HG03159 (cell line): ENCODE measurements around the gene FLOT2.
"Not testable (repeated sequence)": the region's sequence is repeated elsewhere in the genome, so short reads cannot be mapped to it uniquely, and the experiment has no call there.

ENCODE experiments used
- ATAC-seq: cut with Tn5 transposase; IDR thresholded peaks from one replicate; pipeline ENCODE4 v1.9.1; 2021; ENCODE audit warnings: mild to moderate bottlenecking, moderate library complexity; ENCODE audit not compliant: unreplicated experiment

FLOT2 gene

GRCh38 chr17:28896884-28897768 lies at the start of gene FLOT2:
FLOT2 (minus strand) TSS chr17:28897733; CDS start chr17:28897574, 159 bp downstream.
- no peak for ATAC-seq

- ATAC-seq, result no peak
Measured at GRCh38 chr17:28946239-28946638, 48.7 kb upstream of the FLOT2 start.

DNA sequence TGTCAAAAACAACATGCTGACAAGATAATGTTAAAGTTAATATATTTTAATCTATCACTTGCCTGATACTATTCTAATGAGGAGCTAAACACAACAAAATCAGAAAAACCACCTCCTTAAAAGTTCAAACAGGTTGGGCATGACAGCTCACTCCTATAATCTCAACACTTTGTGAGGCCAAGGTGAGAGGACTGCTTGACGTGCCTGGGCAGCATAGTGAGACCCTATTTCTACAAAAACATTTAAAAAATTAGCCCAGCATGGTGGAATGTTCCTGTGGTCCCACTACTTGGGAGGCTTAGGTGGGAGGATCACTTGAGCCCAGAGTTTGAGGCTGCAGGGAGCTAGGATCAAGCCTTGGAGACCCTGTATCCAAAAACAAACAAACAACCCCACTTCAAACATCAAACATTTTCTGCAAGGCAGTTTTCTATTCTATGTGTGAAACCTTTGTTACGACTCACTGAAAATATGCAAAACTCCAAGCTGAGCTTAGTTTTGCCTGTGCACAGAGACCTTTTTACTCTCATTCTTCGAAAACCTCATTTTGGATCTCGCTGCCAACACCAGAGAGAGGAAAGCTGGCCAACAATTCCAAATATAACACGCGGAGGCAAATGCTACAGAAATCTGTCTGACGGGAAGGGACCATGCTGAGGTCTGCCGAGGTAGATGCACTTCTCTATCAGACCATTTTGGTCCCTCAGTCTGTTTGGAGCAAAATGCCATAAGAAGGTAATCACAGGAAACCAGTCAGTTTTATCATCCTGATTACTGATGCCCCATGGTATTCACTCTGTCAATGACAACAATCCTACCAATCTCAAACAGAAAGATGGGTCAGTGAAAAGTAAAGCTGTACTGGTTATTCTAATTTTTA lies 47.6 kb upstream of the FLOT2 start:
- no peak for ATAC-seq

GRCh38 chr17:28944343-28944742 lies 46.8 kb upstream of the FLOT2 start:
- no peak for ATAC-seq

- no peak for ATAC-seq
Measured at GRCh38 chr17:28942925-28943324, 45.4 kb upstream of the FLOT2 start.

DNA sequence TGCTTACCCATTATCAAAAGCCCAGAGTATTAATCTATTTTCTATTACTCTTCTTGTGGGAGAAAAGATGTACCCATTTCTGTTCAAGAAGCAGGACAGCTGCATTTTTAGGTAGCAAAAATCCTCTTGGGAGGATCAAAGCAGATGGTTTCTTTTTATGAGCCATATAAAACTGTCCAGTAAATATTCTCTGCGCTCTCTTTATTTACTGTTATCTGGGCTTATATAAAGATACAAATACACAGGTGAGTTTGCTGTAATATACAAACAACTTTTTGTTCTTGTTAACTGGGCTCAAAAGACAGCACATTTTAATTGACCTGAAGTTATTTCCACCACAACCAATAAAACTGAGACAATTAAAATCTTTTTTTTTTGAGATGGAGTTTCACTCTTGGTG lies 43.7 kb upstream of the FLOT2 start:
- ATAC-seq, result no peak

DNA sequence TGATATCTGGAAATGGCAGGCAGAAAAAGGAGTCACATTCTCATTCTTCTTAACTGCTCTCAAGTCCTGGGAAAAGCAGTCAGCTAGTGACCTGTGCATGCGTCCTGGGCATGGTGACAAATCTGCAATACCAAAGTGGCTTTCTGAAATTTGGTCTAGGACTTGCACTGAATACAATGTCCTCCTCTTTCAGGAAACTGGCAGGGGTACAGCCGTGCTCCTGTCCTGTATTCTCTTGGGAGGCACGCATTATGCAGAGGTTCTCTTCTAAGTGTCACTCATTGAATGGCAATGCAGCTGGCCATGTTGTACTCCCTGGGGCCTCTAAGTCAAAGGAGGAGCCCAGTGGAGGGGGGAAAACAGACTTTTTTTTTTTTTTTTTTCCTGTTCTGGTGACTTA lies 43.1 kb upstream of the FLOT2 start:
- no peak for ATAC-seq

GRCh38 chr17:28940142-28940541 lies 42.6 kb upstream of the FLOT2 start:
- no peak for ATAC-seq

DNA sequence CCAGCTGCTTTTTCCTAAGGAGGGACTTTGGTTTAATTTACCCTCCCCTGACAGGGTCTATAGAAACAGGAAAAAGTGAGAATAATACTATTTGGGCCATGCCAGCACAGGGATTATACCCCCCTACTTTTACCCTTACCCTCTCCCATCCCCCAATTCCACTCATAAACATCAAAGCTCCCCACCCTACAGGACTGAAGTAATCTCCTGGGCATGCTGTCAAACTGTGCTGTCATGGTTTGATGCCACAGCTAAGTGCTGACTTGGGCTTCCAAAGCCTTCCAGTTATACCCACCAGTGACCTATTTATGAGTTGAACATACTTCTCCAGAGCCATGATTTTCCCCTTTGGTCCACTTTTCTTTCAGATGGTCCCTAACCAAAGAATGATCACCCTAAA lies 41.0 kb upstream of the FLOT2 start:
- no peak for ATAC-seq

- no peak for ATAC-seq
Measured at GRCh38 chr17:28937044-28937729, 39.7 kb upstream of the FLOT2 start.

DNA sequence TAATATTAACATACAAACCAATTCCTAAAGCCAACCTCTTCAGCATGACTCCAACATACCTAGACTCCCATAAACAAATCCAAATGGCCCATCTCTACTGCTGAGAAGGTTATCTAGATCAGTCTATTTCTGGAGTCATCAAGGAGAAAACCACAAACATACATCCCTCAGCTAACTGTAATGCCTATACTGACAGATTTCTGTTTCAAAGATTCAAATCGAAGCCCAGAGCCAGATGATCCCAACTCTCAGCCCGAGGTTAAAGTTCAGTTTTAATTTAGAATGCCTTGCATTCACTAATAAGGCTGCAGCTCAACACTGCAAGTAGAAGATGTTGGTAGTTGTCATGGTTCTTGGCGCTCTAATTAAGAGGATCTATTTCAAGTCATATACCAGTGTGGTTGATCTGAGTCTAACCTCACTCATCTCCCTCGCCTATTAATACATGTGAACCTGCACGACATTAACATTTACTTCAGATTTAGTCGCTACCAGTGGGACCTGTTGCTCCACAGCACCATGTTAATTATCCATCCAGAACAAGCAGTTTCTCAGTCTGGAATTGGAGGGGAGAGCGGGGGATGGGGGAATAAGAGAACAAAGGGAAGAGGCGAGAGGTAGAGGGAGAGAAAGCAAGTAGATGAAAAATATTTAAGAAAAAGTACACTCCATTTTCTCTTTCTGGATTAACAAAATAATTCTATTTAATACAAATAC lies 38.4 kb upstream of the FLOT2 start:
- ATAC-seq, result no peak

DNA sequence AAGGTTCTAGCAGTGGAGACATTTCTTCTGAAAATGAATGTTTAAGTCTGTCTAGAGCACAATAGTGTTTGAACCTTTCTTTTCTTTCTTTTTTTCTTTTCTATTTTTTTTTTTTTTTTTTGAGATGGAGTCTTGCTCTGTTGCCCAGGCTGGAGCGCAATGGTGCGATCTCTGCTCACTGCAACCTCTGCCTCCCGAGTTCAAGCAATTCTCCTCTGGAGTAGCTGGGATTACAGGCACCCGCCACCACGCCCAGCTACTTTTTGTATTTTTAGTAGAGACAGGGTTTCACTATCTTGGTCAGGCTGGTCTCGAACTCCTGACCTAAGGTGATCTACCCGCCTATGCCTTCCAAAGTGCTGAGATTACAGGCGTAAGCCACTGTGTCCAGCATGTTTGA lies 37.0 kb upstream of the FLOT2 start:
- ATAC-seq, result not testable (repeated sequence)

GRCh38 chr17:28929787-28930186 lies 32.3 kb upstream of the FLOT2 start:
- no peak for ATAC-seq

DNA sequence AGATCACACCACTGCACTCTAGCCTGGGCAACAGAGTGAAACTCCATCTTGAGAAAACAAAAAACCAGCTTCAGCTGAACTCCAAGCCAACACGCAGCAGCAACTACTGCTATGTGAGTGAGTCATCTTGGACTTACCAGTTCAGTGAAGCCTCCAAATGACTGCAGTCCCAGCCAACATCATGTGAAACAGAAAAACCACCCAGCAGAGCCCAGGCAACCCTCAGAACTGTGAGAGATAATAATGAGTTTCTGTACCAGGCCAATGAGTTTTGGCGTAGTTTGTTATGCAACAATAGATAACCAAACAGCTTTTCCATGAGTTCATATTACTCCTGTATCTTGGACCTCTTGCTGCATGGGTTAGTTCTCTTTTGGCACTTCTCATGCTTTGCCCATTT lies 30.5 kb upstream of the FLOT2 start:
- no peak for ATAC-seq

DNA sequence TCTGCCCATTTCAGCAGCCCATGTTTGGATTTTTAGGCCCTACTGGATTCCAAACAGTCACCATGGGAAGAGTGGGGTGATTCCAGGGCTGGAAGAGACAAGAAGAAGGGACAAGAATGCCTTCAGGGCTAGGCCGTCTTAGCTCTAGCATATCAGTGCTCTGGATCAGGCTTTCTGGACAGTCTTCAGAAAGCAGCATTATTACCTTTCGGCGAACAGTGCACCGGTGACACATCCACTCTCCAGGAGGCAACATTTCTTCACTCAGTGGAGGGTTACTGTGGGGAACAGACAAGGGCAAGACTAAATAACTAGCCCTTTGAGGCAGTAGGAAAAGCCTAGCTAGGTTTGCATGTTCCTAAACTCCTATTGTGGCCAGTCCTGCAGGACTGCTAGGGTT lies 29.3 kb upstream of the FLOT2 start:
- ATAC-seq, result no peak

GRCh38 chr17:28926366-28926765 lies 28.8 kb upstream of the FLOT2 start:
- ATAC-seq, result no peak

- ATAC-seq, result no peak
Measured at GRCh38 chr17:28925912-28926365, 28.4 kb upstream of the FLOT2 start.

DNA sequence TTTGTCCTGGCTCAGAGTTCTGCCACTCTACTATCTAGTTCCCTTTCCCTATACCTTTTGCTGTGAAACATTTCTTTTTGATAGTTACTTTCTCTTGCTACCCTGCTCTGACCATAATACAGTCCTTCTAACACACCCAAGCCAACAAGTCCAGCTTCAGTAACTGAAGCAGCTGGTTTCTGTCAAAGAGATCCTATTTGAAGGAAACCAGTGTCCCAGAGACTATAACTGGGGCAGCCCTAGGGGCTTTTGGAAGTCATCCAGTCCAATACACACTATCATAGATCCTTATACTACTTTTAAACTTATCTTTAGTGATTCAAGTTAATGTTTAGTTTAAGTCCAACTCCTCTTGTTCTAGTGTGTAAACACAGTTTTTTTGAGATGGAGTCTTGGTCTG lies 22.7 kb upstream of the FLOT2 start:
- no peak for ATAC-seq

DNA sequence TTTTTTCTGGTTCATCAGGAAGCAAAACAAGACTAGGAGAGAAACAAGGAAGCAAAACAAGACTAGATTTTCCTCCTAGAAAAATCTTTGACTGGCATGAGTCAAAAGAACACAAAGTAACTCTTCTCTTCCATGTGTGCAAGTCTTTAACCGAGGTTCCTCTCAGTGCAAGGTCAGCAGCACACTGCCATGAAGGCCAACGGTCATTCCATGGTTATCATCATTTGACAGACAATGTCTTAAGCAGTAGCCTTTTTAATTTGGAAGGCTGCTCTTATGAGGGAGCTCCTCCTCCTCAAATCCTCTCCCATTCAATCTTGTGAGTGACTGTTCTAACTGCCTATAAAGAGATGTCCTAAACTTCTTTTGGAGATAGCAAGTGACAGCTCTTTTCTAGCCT lies 20.8 kb upstream of the FLOT2 start:
- ATAC-seq, result no peak

- no peak for ATAC-seq
Measured at GRCh38 chr17:28917465-28917864, 19.9 kb upstream of the FLOT2 start.

DNA sequence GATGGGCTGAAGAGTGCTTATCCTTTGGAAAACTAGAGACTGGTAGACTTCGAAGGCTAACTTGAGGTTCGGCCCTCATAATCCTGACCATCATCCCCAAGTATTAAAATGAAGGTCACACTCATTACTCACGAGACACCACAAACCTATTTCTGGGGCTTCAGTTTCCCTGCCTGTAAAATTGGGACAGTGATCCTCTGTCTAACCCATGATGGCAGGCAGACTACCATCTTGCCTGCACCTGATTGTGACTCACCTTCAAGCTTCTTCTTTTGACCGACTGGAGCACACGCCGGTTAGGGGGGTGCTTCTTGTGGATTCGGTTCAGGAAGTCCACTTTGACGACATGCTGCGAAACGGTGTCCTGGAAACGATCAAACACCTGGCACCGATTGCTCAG lies 19.5 kb upstream of the FLOT2 start:
- ATAC-seq, result no peak
